Dendritic cell treated with granulocyte-macrophage colony-stimulating factor and Interleukin-4, amounts not matched to agents 40 ng/mL and 50 ng/mL, for 4 days (primary cell): ENCODE measurements around the gene CCR5.

Experiments used
- H3K27ac Mint-ChIP-seq: one replicate; pipeline ENCODE4 v1.8.0; 2022; ENCODE audit warnings: mild to moderate bottlenecking, mixed read lengths
- H3K27me3 Mint-ChIP-seq: one replicate; pipeline ENCODE4 v1.8.0; 2022; ENCODE audit warnings: mild to moderate bottlenecking, mixed read lengths
- H3K36me3 Mint-ChIP-seq: one replicate; pipeline ENCODE4 v1.8.0; 2022; ENCODE audit warnings: low read depth, mixed read lengths
- H3K4me1 Mint-ChIP-seq: one replicate; pipeline ENCODE4 v1.8.0; 2022; ENCODE audit warnings: low read depth, mixed read lengths
- H3K4me3 Mint-ChIP-seq: one replicate; pipeline ENCODE4 v1.8.0; 2022; ENCODE audit warnings: mild to moderate bottlenecking, moderate library complexity, mixed read lengths
- H3K9me3 Mint-ChIP-seq: one replicate; pipeline ENCODE4 v1.8.0; 2022; ENCODE audit warnings: mixed read lengths
- intact Hi-C: fragments of 100-400 bp; cut with micrococcal nuclease; formaldehyde crosslinking; loops from one replicate; pipeline ENCODE4 v1.15.0; 2022

The CCR5 gene

GRCh38 chr3:46367811-46368210 lies 2.9 kb upstream of the CCR5 start:
- Mint-ChIP-seq H3K4me3 (no peak overlapping the region), H3K9me3 (no peaks in the 10 kb centered on the region), H3K4me1 (peaks cover 63% of the 10 kb centered on the region), H3K27ac (peak overlapping the region; percentile 85), H3K36me3 (peaks cover 36% of the 10 kb centered on the region), H3K27me3 (no peaks in the 10 kb centered on the region)
- intact Hi-C loops, result loop anchor here (2.0 kb wide), 2 partner anchors 91 to 159 kb away; partner anchors contain the start of gene CCR1

GRCh38 chr3:46368569-46368968 lies 2.2 kb upstream of the CCR5 start:
- no peaks in the 10 kb centered on the region for H3K27me3 Mint-ChIP-seq
- H3K9me3 Mint-ChIP-seq, result no peaks in the 10 kb centered on the region
- peak overlapping the region; percentile 32 for H3K4me3 Mint-ChIP-seq
- intact Hi-C loops, result loop anchor here (2.0 kb wide), 2 partner anchors 92 to 160 kb away; partner anchors contain the start of gene CCR1
- H3K4me1 Mint-ChIP-seq, result peaks cover 69% of the 10 kb centered on the region
- H3K27ac Mint-ChIP-seq, result peak overlapping the region; percentile 85
- H3K36me3 Mint-ChIP-seq, result peaks cover 40% of the 10 kb centered on the region

- intact Hi-C loops, result loop anchor here (2.0 kb wide), 2 partner anchors 92 to 160 kb away; partner anchors contain the start of gene CCR1
- H3K4me3 Mint-ChIP-seq, result peak overlapping the region; percentile 77
- H3K4me1 Mint-ChIP-seq, result peaks cover 71% of the 10 kb centered on the region
- peak overlapping the region; percentile 85 for H3K27ac Mint-ChIP-seq
- no peaks in the 10 kb centered on the region for H3K27me3 Mint-ChIP-seq
- H3K9me3 Mint-ChIP-seq, result no peaks in the 10 kb centered on the region
- peaks cover 40% of the 10 kb centered on the region for H3K36me3 Mint-ChIP-seq
Measured at GRCh38 chr3:46369151-46369550, 1.6 kb upstream of the CCR5 start.

DNA sequence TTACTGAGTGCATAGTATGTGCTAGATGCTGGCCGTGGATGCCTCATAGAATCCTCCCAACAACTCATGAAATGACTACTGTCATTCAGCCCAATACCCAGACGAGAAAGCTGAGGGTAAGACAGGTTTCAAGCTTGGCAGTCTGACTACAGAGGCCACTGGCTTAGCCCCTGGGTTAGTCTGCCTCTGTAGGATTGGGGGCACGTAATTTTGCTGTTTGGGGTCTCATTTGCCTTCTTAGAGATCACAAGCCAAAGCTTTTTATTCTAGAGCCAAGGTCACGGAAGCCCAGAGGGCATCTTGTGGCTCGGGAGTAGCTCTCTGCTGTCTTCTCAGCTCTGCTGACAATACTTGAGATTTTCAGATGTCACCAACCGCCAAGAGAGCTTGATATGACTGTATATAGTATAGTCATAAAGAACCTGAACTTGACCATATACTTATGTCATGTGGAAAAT lies 1.0 kb upstream of the CCR5 start:
- H3K27ac Mint-ChIP-seq, result peak overlapping the region; percentile 85
- peak overlapping the region; percentile 77 for H3K4me3 Mint-ChIP-seq
- peaks cover 41% of the 10 kb centered on the region for H3K36me3 Mint-ChIP-seq
- intact Hi-C loops, result loop anchor here (2.0 kb wide), 3 partner anchors 93 to 281 kb away; partner anchors contain the start of gene CCR1
- no peaks in the 10 kb centered on the region for H3K9me3 Mint-ChIP-seq
- H3K4me1 Mint-ChIP-seq, result peaks cover 74% of the 10 kb centered on the region
- H3K27me3 Mint-ChIP-seq, result no peaks in the 10 kb centered on the region

DNA sequence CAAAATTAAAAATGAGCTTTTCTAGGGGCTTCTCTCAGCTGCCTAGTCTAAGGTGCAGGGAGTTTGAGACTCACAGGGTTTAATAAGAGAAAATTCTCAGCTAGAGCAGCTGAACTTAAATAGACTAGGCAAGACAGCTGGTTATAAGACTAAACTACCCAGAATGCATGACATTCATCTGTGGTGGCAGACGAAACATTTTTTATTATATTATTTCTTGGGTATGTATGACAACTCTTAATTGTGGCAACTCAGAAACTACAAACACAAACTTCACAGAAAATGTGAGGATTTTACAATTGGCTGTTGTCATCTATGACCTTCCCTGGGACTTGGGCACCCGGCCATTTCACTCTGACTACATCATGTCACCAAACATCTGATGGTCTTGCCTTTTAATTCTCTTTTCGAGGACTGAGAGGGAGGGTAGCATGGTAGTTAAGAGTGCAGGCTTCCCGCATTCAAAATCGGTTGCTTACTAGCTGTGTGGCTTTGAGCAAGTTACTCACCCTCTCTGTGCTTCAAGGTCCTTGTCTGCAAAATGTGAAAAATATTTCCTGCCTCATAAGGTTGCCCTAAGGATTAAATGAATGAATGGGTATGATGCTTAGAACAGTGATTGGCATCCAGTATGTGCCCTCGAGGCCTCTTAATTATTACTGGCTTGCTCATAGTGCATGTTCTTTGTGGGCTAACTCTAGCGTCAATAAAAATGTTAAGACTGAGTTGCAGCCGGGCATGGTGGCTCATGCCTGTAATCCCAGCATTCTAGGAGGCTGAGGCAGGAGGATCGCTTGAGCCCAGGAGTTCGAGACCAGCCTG lies 984 bp downstream of the CCR5 start:
- Mint-ChIP-seq H3K4me1 (peaks cover 71% of the 10 kb centered on the region), H3K4me3 (peak overlapping the region; percentile 77), H3K27me3 (no peaks in the 10 kb centered on the region), H3K27ac (peak overlapping the region; percentile 85), H3K9me3 (no peaks in the 10 kb centered on the region), H3K36me3 (peaks cover 48% of the 10 kb centered on the region)
- intact Hi-C loops, result loop anchor here (2.0 kb wide), 1 partner anchor 283 kb away; no protein-coding TSS in a partner anchor

GRCh38 chr3:46372492-46373359 lies 2.0 kb downstream of the CCR5 start:
- intact Hi-C loops, result no loop called here
- peaks cover 55% of the 10 kb centered on the region for H3K36me3 Mint-ChIP-seq
- peaks cover 77% of the 10 kb centered on the region for H3K4me1 Mint-ChIP-seq
- no peaks in the 10 kb centered on the region for H3K9me3 Mint-ChIP-seq
- H3K27ac Mint-ChIP-seq, result peak overlapping the region; percentile 69
- H3K27me3 Mint-ChIP-seq, result no peaks in the 10 kb centered on the region
- H3K4me3 Mint-ChIP-seq, result peak overlapping the region; percentile 77

DNA sequence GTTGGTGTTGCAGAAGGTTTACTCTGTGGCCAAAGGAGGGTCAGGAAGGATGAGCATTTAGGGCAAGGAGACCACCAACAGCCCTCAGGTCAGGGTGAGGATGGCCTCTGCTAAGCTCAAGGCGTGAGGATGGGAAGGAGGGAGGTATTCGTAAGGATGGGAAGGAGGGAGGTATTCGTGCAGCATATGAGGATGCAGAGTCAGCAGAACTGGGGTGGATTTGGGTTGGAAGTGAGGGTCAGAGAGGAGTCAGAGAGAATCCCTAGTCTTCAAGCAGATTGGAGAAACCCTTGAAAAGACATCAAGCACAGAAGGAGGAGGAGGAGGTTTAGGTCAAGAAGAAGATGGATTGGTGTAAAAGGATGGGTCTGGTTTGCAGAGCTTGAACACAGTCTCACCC lies 4.0 kb downstream of the CCR5 start:
- peak overlapping the region; percentile 37 for H3K27ac Mint-ChIP-seq

GRCh38 chr3:46375218-46375617 lies 4.5 kb downstream of the CCR5 start:
- H3K36me3 Mint-ChIP-seq, result peaks cover 60% of the 10 kb centered on the region
- peaks cover 69% of the 10 kb centered on the region for H3K4me1 Mint-ChIP-seq
- no peaks in the 10 kb centered on the region for H3K9me3 Mint-ChIP-seq
- intact Hi-C loops, result loop anchor here (5.0 kb wide), 1 partner anchor 438 kb away; no protein-coding TSS in a partner anchor
- H3K27ac Mint-ChIP-seq, result peak overlapping the region; percentile 51
- H3K4me3 Mint-ChIP-seq, result peak overlapping the region; percentile 68
- H3K27me3 Mint-ChIP-seq, result no peaks in the 10 kb centered on the region

More for the DNA sequence above, 4.0 kb downstream of the CCR5 start:
- Mint-ChIP-seq H3K4me1 (peaks cover 69% of the 10 kb centered on the region), H3K4me3 (peak overlapping the region; percentile 68), H3K36me3 (peaks cover 60% of the 10 kb centered on the region), H3K9me3 (no peaks in the 10 kb centered on the region), H3K27me3 (no peaks in the 10 kb centered on the region)
- intact Hi-C loops, result loop anchor here (5.0 kb wide), 1 partner anchor 437 kb away; no protein-coding TSS in a partner anchor

DNA sequence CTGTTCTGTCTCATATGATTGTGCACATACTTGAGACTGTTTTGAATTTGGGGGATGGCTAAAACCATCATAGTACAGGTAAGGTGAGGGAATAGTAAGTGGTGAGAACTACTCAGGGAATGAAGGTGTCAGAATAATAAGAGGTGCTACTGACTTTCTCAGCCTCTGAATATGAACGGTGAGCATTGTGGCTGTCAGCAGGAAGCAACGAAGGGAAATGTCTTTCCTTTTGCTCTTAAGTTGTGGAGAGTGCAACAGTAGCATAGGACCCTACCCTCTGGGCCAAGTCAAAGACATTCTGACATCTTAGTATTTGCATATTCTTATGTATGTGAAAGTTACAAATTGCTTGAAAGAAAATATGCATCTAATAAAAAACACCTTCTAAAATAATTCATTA lies 5.1 kb downstream of the CCR5 start:
- H3K27ac Mint-ChIP-seq, result peak overlapping the region; percentile 51
- H3K27me3 Mint-ChIP-seq, result no peaks in the 10 kb centered on the region
- H3K9me3 Mint-ChIP-seq, result no peaks in the 10 kb centered on the region
- intact Hi-C loops, result loop anchor here (5.0 kb wide), 1 partner anchor 439 kb away; no protein-coding TSS in a partner anchor
- peak overlapping the region; percentile 63 for H3K4me3 Mint-ChIP-seq
- H3K36me3 Mint-ChIP-seq, result peaks cover 60% of the 10 kb centered on the region
- peaks cover 75% of the 10 kb centered on the region for H3K4me1 Mint-ChIP-seq

GRCh38 chr3:46378426-46378942 lies 7.7 kb downstream of the CCR5 start:
- no peaks in the 10 kb centered on the region for H3K27me3 Mint-ChIP-seq
- intact Hi-C loops, result loop anchor here (5.0 kb wide), 1 partner anchor 441 kb away; no protein-coding TSS in a partner anchor
- H3K4me1 Mint-ChIP-seq, result peaks cover 73% of the 10 kb centered on the region
- peaks cover 49% of the 10 kb centered on the region for H3K36me3 Mint-ChIP-seq
- H3K4me3 Mint-ChIP-seq, result no peak overlapping the region
- no peak overlapping the region for H3K27ac Mint-ChIP-seq
- H3K9me3 Mint-ChIP-seq, result no peaks in the 10 kb centered on the region

- H3K27me3 Mint-ChIP-seq, result no peaks in the 10 kb centered on the region
- intact Hi-C loops, result loop anchor here (10.0 kb wide), 1 partner anchor 64 kb away; no protein-coding TSS in a partner anchor
- peak overlapping the region; percentile 64 for H3K27ac Mint-ChIP-seq
- H3K9me3 Mint-ChIP-seq, result no peaks in the 10 kb centered on the region
- peak overlapping the region; percentile 9 for H3K4me3 Mint-ChIP-seq
- peaks cover 63% of the 10 kb centered on the region for H3K4me1 Mint-ChIP-seq
- H3K36me3 Mint-ChIP-seq, result peaks cover 27% of the 10 kb centered on the region
Measured at GRCh38 chr3:46380471-46381221, 9.9 kb downstream of the CCR5 start.

- Mint-ChIP-seq H3K27ac (no peak overlapping the region), H3K4me3 (no peak overlapping the region), H3K36me3 (peaks cover 20% of the 10 kb centered on the region), H3K27me3 (no peaks in the 10 kb centered on the region), H3K9me3 (no peaks in the 10 kb centered on the region), H3K4me1 (peaks cover 65% of the 10 kb centered on the region)
- intact Hi-C loops, result loop anchor here (10.0 kb wide), 1 partner anchor 63 kb away; no protein-coding TSS in a partner anchor
Measured at GRCh38 chr3:46381625-46382024, 10.9 kb downstream of the CCR5 start.
